ENCODE data around the gene DUSP3. TPM values are rescaled to one million over a fixed set of nuclear protein-coding genes. Genes with fewer than 3 reads are reported as not detected.
"Not testable (repeated sequence)": the region's sequence is repeated elsewhere in the genome, so short reads cannot be mapped to it uniquely, and the experiment has no call there.

Gene DUSP3
- total RNA-seq, 2 experiments from 2014 or later = 8.3 to 8.6 TPM

DNA sequence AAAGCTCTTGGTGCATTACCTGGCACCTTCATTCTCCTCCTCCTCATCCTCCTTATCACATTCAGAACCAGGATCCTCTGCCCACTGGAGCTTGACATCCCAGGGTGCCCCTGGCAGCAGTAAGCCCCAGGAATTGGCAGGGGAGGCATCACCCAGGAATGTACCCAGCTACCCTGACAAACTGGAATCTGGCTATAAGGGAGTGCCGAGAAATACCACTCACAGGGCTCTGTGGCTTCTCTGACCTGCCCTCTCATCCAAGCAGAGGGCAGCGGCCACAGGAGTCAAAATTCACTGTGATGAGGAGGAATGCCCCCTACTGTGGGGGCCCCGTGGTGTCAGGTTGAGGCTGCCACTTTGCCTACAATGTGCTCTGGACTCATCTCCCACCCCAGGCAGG is 34.6 kb upstream of the DUSP3 start:
- Mint-ChIP-seq H3K36me3 (ENCODE audit: low read depth) (no peaks in the 10 kb centered on the region), H3K4me1 (no peaks in the 10 kb centered on the region), H3K4me3 (no peak overlapping the region), H3K9me3 (no peaks in the 10 kb centered on the region), H3K27ac (no peak overlapping the region), H3K27me3 (peaks cover 6% of the 10 kb centered on the region)
- ChIA-PET POLR2A (no interaction called here), CTCF (no interaction called here)
- no peak for DNase-seq

DNA sequence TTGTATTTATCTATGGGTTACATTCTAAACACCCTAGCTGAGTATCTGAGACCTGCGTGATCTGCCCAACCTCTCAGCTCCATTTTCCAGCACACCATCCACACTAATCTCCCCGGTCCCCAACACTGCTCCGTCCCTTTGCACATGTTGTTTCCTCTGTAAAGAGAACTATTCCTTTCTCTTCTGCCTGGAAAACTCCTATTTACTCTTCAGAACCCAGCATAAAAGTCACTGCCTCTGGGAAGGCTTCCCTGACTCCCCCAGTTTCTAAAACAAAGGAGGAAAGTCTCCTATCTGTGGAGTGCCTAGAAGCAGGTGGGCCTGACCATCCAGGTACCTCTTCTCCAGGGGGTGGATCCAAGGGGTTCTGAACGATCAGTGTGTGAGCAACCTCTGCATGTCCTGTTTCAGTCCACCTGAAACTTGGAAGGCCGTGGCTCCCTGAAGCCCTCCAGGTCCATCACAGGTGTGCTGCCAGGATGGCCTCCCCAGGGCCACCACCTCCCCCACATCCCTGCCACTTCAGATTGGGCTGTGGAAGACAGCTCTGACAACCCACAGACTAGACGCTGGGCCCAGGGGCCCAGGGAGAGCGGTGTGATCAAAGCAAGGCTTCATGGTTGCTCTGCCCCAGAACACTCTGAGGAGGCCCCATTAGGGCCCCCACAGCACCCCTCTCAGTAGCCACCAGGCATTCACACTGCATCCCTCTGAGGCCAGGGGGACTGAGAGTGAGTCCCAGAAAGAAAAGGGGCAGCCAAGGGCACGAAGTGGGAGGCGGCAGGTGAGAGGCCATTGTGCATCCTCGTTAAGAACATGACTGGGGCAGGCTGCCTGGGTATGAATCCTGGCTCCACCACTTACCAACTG is 33.9 kb upstream of the DUSP3 start:
- no peaks in the 10 kb centered on the region for H3K9me3 Mint-ChIP-seq
- DNase-seq = no peak
- peaks cover 6% of the 10 kb centered on the region for H3K27me3 Mint-ChIP-seq
- POLR2A ChIA-PET = no interaction called here
- H3K4me1 Mint-ChIP-seq = no peaks in the 10 kb centered on the region
- CTCF ChIA-PET = no interaction called here
- no peak overlapping the region for H3K4me3 Mint-ChIP-seq
- no peaks in the 10 kb centered on the region for H3K36me3 Mint-ChIP-seq (ENCODE audit: low read depth)
- H3K27ac Mint-ChIP-seq = no peak overlapping the region

DNA sequence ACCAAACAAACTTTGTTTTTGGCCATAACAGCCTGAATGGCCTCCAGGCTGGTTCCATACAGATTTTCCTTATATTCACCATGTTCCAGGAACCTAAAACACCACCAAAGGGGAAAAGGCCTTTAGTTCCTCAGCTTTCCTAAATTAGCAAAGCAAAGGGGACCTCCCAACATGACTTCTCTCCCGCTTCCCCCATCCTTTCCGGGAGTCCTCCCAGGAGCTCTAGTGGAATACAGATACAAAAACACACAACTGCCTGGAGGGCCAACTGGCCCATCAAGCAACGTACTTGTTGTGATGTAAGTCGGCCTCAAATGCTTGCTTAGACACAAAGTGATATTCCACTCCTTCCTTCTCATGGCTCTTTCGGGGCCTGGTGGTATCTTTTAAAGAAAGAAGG is 32.0 kb upstream of the DUSP3 start:
- ChIA-PET POLR2A (no interaction called here), CTCF (no interaction called here)
- Mint-ChIP-seq H3K36me3 (ENCODE audit: low read depth) (no peaks in the 10 kb centered on the region), H3K27me3 (peaks cover 7% of the 10 kb centered on the region), H3K4me3 (no peak overlapping the region), H3K4me1 (no peaks in the 10 kb centered on the region), H3K9me3 (no peaks in the 10 kb centered on the region), H3K27ac (no peak overlapping the region)
- no peak for DNase-seq

DNA sequence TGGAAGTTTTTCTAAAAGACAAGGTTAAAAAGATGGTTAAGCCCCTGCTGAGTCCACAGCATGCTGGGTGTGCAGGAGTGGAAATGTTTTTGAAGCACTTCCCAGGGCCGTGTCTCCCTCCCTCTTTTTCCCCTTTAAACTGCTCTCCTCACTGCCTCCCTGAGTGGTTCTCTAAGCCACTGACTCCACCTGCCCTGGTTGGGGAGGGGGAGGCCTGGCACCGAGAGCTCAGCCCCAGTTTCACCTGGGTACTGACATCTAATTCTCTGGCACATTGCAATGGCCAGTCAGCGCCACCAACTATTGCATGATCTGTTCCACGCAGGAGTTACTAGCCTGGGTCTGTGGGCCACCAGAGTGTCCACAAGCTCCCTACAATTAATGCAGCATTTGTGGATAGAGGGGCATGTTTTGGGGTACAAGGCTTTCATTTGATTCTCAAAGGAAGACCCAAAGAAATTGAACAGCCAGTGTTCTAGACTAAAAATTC is 31.5 kb upstream of the DUSP3 start:
- Mint-ChIP-seq H3K4me1 (no peaks in the 10 kb centered on the region), H3K36me3 (ENCODE audit: low read depth) (no peaks in the 10 kb centered on the region), H3K27ac (no peak overlapping the region), H3K4me3 (no peak overlapping the region), H3K27me3 (peaks cover 11% of the 10 kb centered on the region), H3K9me3 (no peaks in the 10 kb centered on the region)
- ChIA-PET CTCF (no interaction called here), POLR2A (no interaction called here)
- DNase-seq = no peak

DNA sequence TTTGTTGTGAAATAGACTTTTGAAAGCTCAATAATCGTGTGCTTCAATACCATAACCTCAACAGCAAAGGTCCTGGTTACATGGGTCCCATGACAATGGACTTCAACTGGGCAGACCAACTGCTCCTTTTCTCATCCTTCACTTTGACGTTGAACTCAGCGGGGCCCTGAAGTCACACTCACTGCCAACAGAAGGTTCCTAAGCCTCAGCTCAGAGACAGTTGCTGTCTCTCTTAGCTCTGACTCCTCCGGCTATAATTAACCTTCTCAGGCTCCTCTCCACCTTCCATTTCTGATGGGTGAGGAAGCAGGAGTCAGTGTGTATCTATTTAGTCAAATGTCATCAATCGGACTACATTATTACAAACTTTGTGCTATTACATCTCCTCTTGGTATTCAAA is 30.3 kb upstream of the DUSP3 start:
- no peak for DNase-seq
- H3K36me3 Mint-ChIP-seq (ENCODE audit: low read depth) = no peaks in the 10 kb centered on the region
- H3K4me3 Mint-ChIP-seq = no peak overlapping the region
- ChIA-PET CTCF (no interaction called here), POLR2A (no interaction called here)
- peaks cover 17% of the 10 kb centered on the region for H3K27me3 Mint-ChIP-seq
- no peaks in the 10 kb centered on the region for H3K9me3 Mint-ChIP-seq
- no peak overlapping the region for H3K27ac Mint-ChIP-seq
- H3K4me1 Mint-ChIP-seq = no peaks in the 10 kb centered on the region

DNA sequence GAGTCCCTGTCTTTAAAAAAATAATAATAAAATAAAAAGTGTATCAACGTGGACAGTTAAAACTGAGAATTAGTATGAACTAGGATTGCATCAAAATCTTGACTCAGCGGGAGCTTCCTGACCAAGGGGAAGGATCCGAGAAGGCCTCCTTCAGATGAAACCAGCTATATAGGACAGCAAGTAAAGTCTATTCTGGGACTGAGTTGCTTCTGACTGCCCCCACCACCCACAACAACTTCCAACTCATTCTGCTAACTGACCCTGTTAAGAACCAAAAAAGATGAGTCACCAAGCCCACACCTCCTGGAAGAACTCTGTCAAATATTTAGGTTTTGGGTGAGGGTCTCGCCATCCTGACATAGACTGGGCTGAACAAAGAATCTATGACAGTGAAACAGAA is 29.3 kb upstream of the DUSP3 start:
- Mint-ChIP-seq H3K4me3 (no peak overlapping the region), H3K36me3 (ENCODE audit: low read depth) (no peaks in the 10 kb centered on the region), H3K4me1 (no peaks in the 10 kb centered on the region), H3K27me3 (peaks cover 27% of the 10 kb centered on the region), H3K9me3 (no peaks in the 10 kb centered on the region), H3K27ac (no peak overlapping the region)
- ChIA-PET CTCF (no interaction called here), POLR2A (no interaction called here)
- DNase-seq = no peak

DNA sequence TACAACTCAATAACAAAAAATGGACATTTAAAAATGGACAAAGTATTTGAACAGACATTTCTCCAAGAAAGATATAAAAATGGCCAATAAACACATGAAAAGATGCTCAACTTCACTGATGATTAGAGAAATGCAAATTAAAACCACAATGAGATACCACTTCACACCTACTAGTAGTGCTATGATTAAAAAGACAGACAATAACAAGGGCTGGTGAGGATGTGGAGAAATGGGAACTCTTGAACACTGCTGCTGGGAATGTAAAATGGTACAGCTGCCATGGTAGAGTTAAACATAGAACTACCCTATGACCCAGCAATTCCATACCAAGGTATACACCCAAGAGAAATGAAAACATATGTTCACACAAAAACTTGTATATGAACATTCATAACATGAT is 26.3 kb upstream of the DUSP3 start:
- POLR2A ChIA-PET = no interaction called here
- Mint-ChIP-seq H3K27me3 (peaks cover 35% of the 10 kb centered on the region), H3K36me3 (ENCODE audit: low read depth) (no peaks in the 10 kb centered on the region), H3K4me1 (no peaks in the 10 kb centered on the region), H3K9me3 (no peaks in the 10 kb centered on the region), H3K27ac (no peak overlapping the region), H3K4me3 (no peak overlapping the region)
- CTCF ChIA-PET = no interaction called here
- DNase-seq = no peak

DNA sequence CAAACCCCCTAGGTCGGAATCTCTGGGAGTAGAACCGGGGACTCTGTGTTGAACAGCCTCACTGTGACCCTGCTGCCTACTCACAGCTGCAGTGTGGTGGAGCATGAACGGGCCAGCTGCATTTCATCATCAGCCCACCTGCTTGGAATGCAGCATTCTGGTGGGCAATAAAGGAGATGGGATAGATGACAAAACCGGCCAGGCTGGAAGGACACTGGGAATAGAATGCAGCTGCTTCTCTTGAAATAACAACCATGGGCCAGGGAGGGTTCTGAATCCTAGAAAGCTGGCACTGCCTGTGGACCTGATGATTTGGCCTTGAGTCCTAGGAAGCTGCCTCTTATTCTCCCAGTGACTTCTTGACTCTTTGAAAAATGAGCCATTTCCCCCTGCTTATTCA is 25.0 kb upstream of the DUSP3 start:
- no peak overlapping the region for H3K4me3 Mint-ChIP-seq
- CTCF ChIA-PET = no interaction called here
- no peaks in the 10 kb centered on the region for H3K36me3 Mint-ChIP-seq (ENCODE audit: low read depth)
- POLR2A ChIA-PET = no interaction called here
- peaks cover 37% of the 10 kb centered on the region for H3K27me3 Mint-ChIP-seq
- H3K4me1 Mint-ChIP-seq = no peaks in the 10 kb centered on the region
- DNase-seq = no peak
- no peak overlapping the region for H3K27ac Mint-ChIP-seq
- H3K9me3 Mint-ChIP-seq = no peaks in the 10 kb centered on the region

DNA sequence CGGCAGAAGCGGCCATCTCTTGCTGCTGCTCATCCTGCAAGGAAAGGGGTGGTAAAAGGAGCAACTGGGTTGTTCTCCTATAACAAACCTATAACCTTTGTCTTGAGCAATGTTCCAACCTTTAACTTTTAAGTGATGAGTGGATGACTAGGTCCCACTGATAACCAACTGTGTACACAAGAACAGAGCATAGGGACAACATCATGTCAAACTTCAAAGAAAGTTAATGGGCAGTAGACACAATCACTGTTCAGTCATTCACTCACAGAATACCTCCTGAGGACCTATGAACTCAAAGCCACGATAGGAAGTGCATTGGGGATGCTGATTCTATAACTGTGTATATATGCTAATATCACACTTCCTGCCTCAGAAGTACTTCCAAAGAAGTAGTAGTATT is 23.1 kb upstream of the DUSP3 start:
- no peaks in the 10 kb centered on the region for H3K9me3 Mint-ChIP-seq
- CTCF ChIA-PET = no interaction called here
- DNase-seq = no peak
- H3K4me1 Mint-ChIP-seq = no peaks in the 10 kb centered on the region
- H3K27me3 Mint-ChIP-seq = peaks cover 41% of the 10 kb centered on the region
- no peaks in the 10 kb centered on the region for H3K36me3 Mint-ChIP-seq (ENCODE audit: low read depth)
- POLR2A ChIA-PET = no interaction called here
- no peak overlapping the region for H3K4me3 Mint-ChIP-seq
- no peak overlapping the region for H3K27ac Mint-ChIP-seq

DNA sequence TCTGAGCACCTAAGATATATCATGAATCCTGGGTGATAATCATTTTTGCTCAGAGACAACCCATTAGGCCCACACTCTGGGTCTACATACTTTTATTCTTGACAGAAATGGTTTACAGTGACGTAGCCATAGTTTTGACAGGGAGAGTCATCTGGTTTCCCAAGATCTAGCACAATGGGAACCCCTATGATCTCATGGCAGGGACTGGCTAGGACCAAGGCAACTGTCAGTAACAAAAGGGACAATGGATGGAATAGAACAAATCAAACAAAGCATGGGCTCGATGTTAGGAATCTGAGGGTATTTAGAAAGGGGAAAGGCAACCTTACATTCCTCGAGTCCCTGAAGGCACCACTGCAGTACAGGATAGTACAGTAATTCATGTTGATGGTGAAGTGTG is 22.0 kb upstream of the DUSP3 start:
- no peak overlapping the region for H3K4me3 Mint-ChIP-seq
- ChIA-PET CTCF (no interaction called here), POLR2A (no interaction called here)
- no peaks in the 10 kb centered on the region for H3K9me3 Mint-ChIP-seq
- peaks cover 46% of the 10 kb centered on the region for H3K27me3 Mint-ChIP-seq
- H3K4me1 Mint-ChIP-seq = no peaks in the 10 kb centered on the region
- no peaks in the 10 kb centered on the region for H3K36me3 Mint-ChIP-seq (ENCODE audit: low read depth)
- DNase-seq = no peak
- H3K27ac Mint-ChIP-seq = no peak overlapping the region

DNA sequence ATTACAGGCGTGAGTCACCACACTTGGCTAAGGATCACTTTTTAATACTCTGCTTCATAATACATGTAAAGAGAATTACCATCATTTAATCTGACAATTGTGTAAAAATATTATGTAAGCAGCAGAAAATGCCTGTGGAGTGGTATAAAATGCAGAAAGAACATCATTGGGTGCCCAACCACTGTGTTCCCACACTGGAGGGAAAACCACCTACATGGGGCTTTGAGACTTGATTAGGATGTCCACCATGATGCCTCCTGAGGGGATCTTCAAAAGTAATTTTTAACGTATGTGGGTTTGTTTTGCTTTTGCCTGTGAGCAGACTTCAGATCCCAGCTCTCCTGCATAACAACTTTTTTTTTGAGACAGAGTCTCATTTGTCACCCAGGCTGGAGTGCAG is 20.3 kb upstream of the DUSP3 start:
- peaks cover 50% of the 10 kb centered on the region for H3K27me3 Mint-ChIP-seq
- no peak overlapping the region for H3K4me3 Mint-ChIP-seq
- no peaks in the 10 kb centered on the region for H3K36me3 Mint-ChIP-seq (ENCODE audit: low read depth)
- no peak for DNase-seq
- no peaks in the 10 kb centered on the region for H3K4me1 Mint-ChIP-seq
- no peak overlapping the region for H3K27ac Mint-ChIP-seq
- no peaks in the 10 kb centered on the region for H3K9me3 Mint-ChIP-seq
- CTCF ChIA-PET = no interaction called here
- POLR2A ChIA-PET = no interaction called here

DNA sequence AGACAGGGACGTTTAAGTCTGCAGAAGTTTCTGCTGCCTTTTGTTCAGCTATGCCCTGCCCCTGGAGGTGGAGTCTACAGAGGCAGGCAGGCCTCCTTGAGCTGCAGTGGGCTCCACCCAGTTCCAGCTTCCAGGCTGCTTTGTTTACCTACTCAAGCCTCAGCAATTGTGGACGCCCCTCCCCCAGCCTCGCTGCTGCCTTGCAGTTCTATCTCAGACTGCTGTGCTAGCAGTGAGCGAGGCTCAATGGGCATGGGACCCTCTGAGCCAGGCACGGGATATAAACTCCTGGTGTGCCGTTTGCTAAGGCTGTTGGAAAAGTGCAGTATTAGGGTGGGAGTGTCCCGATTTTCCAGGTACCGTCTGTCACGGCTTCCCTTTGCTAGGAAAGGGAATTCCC is 19.2 kb upstream of the DUSP3 start:
- peaks cover 46% of the 10 kb centered on the region for H3K27me3 Mint-ChIP-seq
- H3K4me3 Mint-ChIP-seq; H3K4me1 Mint-ChIP-seq; H3K9me3 Mint-ChIP-seq; H3K27ac Mint-ChIP-seq; CTCF ChIA-PET; DNase-seq; H3K36me3 Mint-ChIP-seq (ENCODE audit: low read depth); POLR2A ChIA-PET: not testable (repeated sequence)

DNA sequence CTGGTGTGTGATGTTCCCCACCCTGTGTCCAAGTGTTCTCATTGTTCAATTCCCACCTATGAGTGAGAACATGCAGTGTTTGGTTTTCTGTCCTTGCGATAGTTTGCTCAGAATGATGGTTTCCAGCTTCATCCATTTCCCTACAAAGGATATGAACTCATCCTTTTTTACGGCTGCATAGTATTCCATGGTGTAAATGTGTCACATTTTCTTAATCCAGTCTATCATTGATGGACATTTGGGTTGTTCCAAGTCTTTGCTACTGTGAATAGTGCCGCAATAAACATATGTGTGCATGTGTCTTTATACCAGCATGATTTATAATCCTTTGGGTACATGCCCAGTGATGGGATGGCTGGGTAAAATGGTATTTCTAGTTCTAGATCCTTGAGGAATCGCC is 13.9 kb upstream of the DUSP3 start:
- H3K4me3 Mint-ChIP-seq; H3K36me3 Mint-ChIP-seq (ENCODE audit: low read depth); H3K9me3 Mint-ChIP-seq; CTCF ChIA-PET; POLR2A ChIA-PET; DNase-seq; H3K4me1 Mint-ChIP-seq; H3K27ac Mint-ChIP-seq: not testable (repeated sequence)
- peaks cover 35% of the 10 kb centered on the region for H3K27me3 Mint-ChIP-seq

DNA sequence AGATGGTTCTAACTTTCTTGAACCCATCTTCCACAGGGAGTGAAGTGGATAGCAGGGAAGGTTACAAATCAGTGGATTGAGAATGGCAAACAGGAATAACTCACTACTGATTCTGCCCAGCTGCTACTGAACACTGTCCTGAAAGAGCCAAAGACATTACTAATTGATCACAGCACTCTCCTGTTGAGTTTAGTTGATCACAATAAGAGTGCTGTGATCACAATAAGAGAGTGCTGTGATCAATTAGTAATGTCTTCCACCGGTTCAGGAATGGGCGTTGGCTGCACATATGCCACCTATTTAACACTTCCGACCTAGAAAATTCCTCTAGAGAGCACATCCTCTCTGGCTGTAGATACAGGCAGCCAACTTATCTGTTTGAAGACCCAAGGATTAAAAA is 12.8 kb upstream of the DUSP3 start:
- Mint-ChIP-seq H3K27me3 (peaks cover 32% of the 10 kb centered on the region), H3K9me3 (peaks cover 2% of the 10 kb centered on the region), H3K27ac (no peak overlapping the region), H3K4me1 (peaks cover 7% of the 10 kb centered on the region), H3K4me3 (no peak overlapping the region), H3K36me3 (ENCODE audit: low read depth) (no peaks in the 10 kb centered on the region)
- no peak for DNase-seq
- ChIA-PET POLR2A (no interaction called here), CTCF (no interaction called here)
